Stomach (tissue), 9 donors: ENCODE data around the gene FLT3LG. TPM values are rescaled to one million over a fixed set of nuclear protein-coding genes. Genes with fewer than 3 reads are reported as not detected.

Source experiments
- DNase-seq, 2 donors: peaks; one replicate each; pipeline versions ENCODE4 v3.0.0 to v3.0.0-alpha.2; 2013 to 2019
- H3K27ac ChIP-seq, 5 donors: fragments of 200-600 bp in 4 of 5; sonication (generic) in 4 of 5; one replicate each; pipeline ENCODE4 v1.5.1; 2013 to 2019; ENCODE audit warnings: mild to moderate bottlenecking in 1 of 5, moderate library complexity in 1 of 5
- H3K27me3 ChIP-seq, 3 donors: fragments of 200-600 bp; sonication (generic); one replicate each; pipeline ENCODE4 v1.5.1; 2017 to 2019; ENCODE audit warnings: mixed run types in 1 of 3
- H3K36me3 ChIP-seq, 4 donors: fragments of 200-600 bp; sonication (generic); 1 replicate in 3 of 4; 2 replicates in 1 of 4; pipeline ENCODE4 v1.5.1; 2016 to 2019
- H3K4me1 ChIP-seq, 4 donors: fragments of 200-600 bp; sonication (generic); one replicate each; pipeline ENCODE4 v1.5.1; 2016 to 2019
- H3K4me3 ChIP-seq, 4 donors: fragments of 200-600 bp; sonication (generic) in 3 of 4; one replicate each; pipeline ENCODE4 v1.5.1; 2016 to 2019; ENCODE audit warnings: mild to moderate bottlenecking in 1 of 4
- H3K9me3 ChIP-seq, 4 donors: fragments of 200-600 bp; sonication (generic); one replicate each; pipeline ENCODE4 v1.5.1; 2016 to 2019
- CTCF ChIP-seq, 7 experiments: fragments of 450-650 bp in 4 of 7; fragments of 200-600 bp in 3 of 7; sonication (generic) in 3 of 7; IDR thresholded peaks; one replicate each; pipeline ENCODE4 v1.5.1; 2016 to 2019; ENCODE audit warnings: antibody characterized with exemption in 7 of 7, control low read depth in 2 of 7, mild to moderate bottlenecking in 1 of 7
- EP300 ChIP-seq: sonication (generic); formaldehyde crosslinking; IDR thresholded peaks from one replicate; pipeline ENCODE4 v1.6.1; 2017; ENCODE audit warnings: antibody characterized with exemption
- POLR2A ChIP-seq, 4 donors: fragments of 450-650 bp; IDR thresholded peaks; one replicate each; pipeline ENCODE4 v1.6.1; 2016; ENCODE audit warnings: antibody characterized with exemption in 4 of 4, control low read depth in 2 of 4, mild to moderate bottlenecking in 1 of 4, moderate library complexity in 1 of 4
- POLR2AphosphoS5 ChIP-seq, 3 donors: sonication (generic); formaldehyde crosslinking; IDR thresholded peaks; one replicate each; pipeline ENCODE4 v1.6.1; 2016; ENCODE audit warnings: antibody characterized with exemption in 3 of 3
- WGBS, 5 donors: extraction: QIAGEN DNeasy Blood & Tissue Kit in 3 of 5; methylation state at CpG; one replicate each; pipeline versions ENCODE4 v1.1.5 to v1.1.7; 2013 to 2018; 5-methylcytosine and 5-hydroxymethylcytosine counted together
- intact Hi-C: fragments of 100-400 bp; cut with DNase I; formaldehyde crosslinking; loops from one replicate; pipeline ENCODE4 v1.15.1; 2023; ENCODE audit warnings: low total_unique reads
- polyA plus RNA-seq, 3 donors: library from polyadenylated mRNA; stranded (reverse); fragments of 200-250 nt; gene quantifications; one replicate each; pipeline ENCODE4 v1.2.3, GENCODE V29; 2013
- total RNA-seq, 5 donors: library from RNA; depleted of rRNA; stranded (reverse); fragments of >200 nt; gene quantifications; one replicate each; pipeline versions ENCODE4 v1.1.0 to v1.2.3, GENCODE V29; 2014 to 2016
- donor health status: healthy with polysubstance abuse.
- donor health status: Bipolar disorder and iron deficiency.
- donor health status: healthy.

Gene FLT3LG
- total and polyA plus RNA-seq, 8 donors, result 1.3 to 14.5 (median 11.0) TPM; not detected in 3

GRCh38 chr19:49430678-49431329 is 43.2 kb upstream of the FLT3LG start:
- TF ChIP-seq EP300 (no peak), POLR2AphosphoS5 (IDR thresholded peaks at IDR 0.05) (no peak), CTCF (IDR thresholded peaks at IDR 0.05) (no peak), POLR2A (IDR thresholded peaks at IDR 0.05) (no peak)
- Histone ChIP-seq H3K9me3 (no peaks in the 10 kb centered on the region), H3K4me3 (no peak overlapping the region), H3K4me1 (peaks cover 11 to 24% (median 21%) of the 10 kb centered on the region in 4 donors), H3K27me3 (peaks cover 55 to 100% (median 100%) of the 10 kb centered on the region in 3 donors), H3K36me3 (no peaks in the 10 kb centered on the region), H3K27ac (no peak overlapping the region)
- no peak for DNase-seq
- intact Hi-C loops, result loop anchor here (5.0 kb wide), 1 partner anchor 34 kb away; no protein-coding TSS in a partner anchor
- WGBS, 5 donors, result 60 to 69% (median 64%) methylated on average over 27 to 28 of the region's 28 CpGs

- intact Hi-C loops, result loop anchor here (5.0 kb wide), 1 partner anchor 34 kb away; no protein-coding TSS in a partner anchor
- Histone ChIP-seq H3K36me3 (no peaks in the 10 kb centered on the region), H3K9me3 (no peaks in the 10 kb centered on the region), H3K27ac (no peak overlapping the region), H3K27me3 (peaks cover 50 to 100% (median 100%) of the 10 kb centered on the region in 3 donors), H3K4me3 (no peak overlapping the region), H3K4me1 (peaks cover 11 to 25% (median 22%) of the 10 kb centered on the region in 4 donors)
- TF ChIP-seq POLR2AphosphoS5 (IDR thresholded peaks at IDR 0.05) (no peak), POLR2A (IDR thresholded peaks at IDR 0.05) (no peak)
- WGBS, 5 donors, result 40 to 54% (median 44%) methylated on average over 22 to 29 of the region's 29 CpGs
- no peak for DNase-seq
These were observed 42.7 kb upstream of the FLT3LG start for GRCh38 chr19:49431330-49431749.

- Histone ChIP-seq H3K9me3 (no peaks in the 10 kb centered on the region), H3K36me3 (no peaks in the 10 kb centered on the region), H3K27me3 (peaks cover 41 to 100% (median 100%) of the 10 kb centered on the region in 3 donors), H3K4me3 (no peak overlapping the region), H3K4me1 (peaks cover 11 to 30% (median 23%) of the 10 kb centered on the region in 4 donors), H3K27ac (no peak overlapping the region)
- TF ChIP-seq POLR2AphosphoS5 (IDR thresholded peaks at IDR 0.05), result no peak
- TF ChIP-seq CTCF (IDR thresholded peaks at IDR 0.05), result no peak
- TF ChIP-seq EP300, result no peak
- TF ChIP-seq POLR2A (IDR thresholded peaks at IDR 0.05), result no peak
- WGBS, 5 donors, result 9 to 14% (median 10%) methylated on average over 27 to 63 of the region's 63 CpGs
- intact Hi-C loops, result loop anchor here (5.0 kb wide), 1 partner anchor 35 kb away; no protein-coding TSS in a partner anchor
- DNase-seq, result no peak
These were observed 41.6 kb upstream of the FLT3LG start for GRCh38 chr19:49432141-49433073.

GRCh38 chr19:49433240-49433901 is 40.6 kb upstream of the FLT3LG start:
- 17 to 24% (median 21%) methylated on average over 14 to 31 of the region's 31 CpGs for WGBS, 5 donors
- intact Hi-C loops, result loop anchor here (5.0 kb wide), 1 partner anchor 36 kb away; no protein-coding TSS in a partner anchor
- Histone ChIP-seq H3K27me3 (peaks cover 33 to 100% (median 99%) of the 10 kb centered on the region in 3 donors), H3K4me3 (no peak overlapping the region), H3K27ac (no peak overlapping the region), H3K4me1 (peaks cover 3 to 22% (median 15%) of the 10 kb centered on the region in 4 donors), H3K36me3 (no peaks in the 10 kb centered on the region), H3K9me3 (no peaks in the 10 kb centered on the region)
- no peak for TF ChIP-seq EP300
- no peak for TF ChIP-seq CTCF (IDR thresholded peaks at IDR 0.05)
- TF ChIP-seq POLR2AphosphoS5 (IDR thresholded peaks at IDR 0.05), result no peak
- no peak for TF ChIP-seq POLR2A (IDR thresholded peaks at IDR 0.05)
- DNase-seq, result no peak
